Left ventricle myocardium inferior (tissue), 1 donor: ENCODE measurements around the gene ASCC3. TPM values are rescaled to one million over a fixed set of nuclear protein-coding genes. Genes with fewer than 3 reads are reported as not detected.
A peak's percentile ranks its signal among the peaks of the same experiment; 100 is the strongest.

Experiments used
- DNase-seq: peaks from one replicate; pipeline ENCODE4 v3.0.0-alpha.2; 2020
- H3K27ac ChIP-seq: fragments of 200-600 bp; replicated peaks from 2 replicates; pipeline ENCODE4 v1.8.0; 2021
- H3K27me3 ChIP-seq: fragments of 200-600 bp; 2 replicates; pipeline ENCODE4 v1.8.0; 2021; ENCODE audit warnings: low read depth
- H3K36me3 ChIP-seq: fragments of 200-600 bp; 2 replicates; pipeline ENCODE4 v1.8.0; 2021
- H3K4me1 ChIP-seq: fragments of 200-600 bp; 2 replicates; pipeline ENCODE4 v1.8.0; 2021
- H3K4me3 ChIP-seq: fragments of 200-600 bp; 2 replicates; pipeline ENCODE4 v1.8.0; 2021; ENCODE audit warnings: mild to moderate bottlenecking, moderate library complexity
- H3K9me3 ChIP-seq: fragments of 200-600 bp; replicated peaks from 2 replicates; pipeline ENCODE4 v1.8.0; 2021
- intact Hi-C: fragments of 100-400 bp; cut with micrococcal nuclease; formaldehyde crosslinking; loops from one replicate; pipeline ENCODE4 v1.11.0; 2022
- total RNA-seq: library from RNA; stranded (reverse); fragmentation: NEBNext Ultra II Directional; extraction: Animal tissue kit (Norgen Biotek cat#: 25700); gene quantifications from one replicate; pipeline ENCODE4 v1.2.1, GENCODE V29; 2021
- TF ChIP-seq, protein P1 (sequence below): fragments of 200-600 bp; IDR thresholded peaks from 2 replicates; pipeline ENCODE4 v1.8.0; 2021; ENCODE audit warnings: antibody characterized with exemption, mild to moderate bottlenecking, borderline replicate concordance
- donor health status: DM: no; HTN: yes; CAD: no; lungs with severe emphysema.

The ASCC3 gene
- total RNA-seq, 1 donor from 2014 or later = 16.7 TPM

DNA sequence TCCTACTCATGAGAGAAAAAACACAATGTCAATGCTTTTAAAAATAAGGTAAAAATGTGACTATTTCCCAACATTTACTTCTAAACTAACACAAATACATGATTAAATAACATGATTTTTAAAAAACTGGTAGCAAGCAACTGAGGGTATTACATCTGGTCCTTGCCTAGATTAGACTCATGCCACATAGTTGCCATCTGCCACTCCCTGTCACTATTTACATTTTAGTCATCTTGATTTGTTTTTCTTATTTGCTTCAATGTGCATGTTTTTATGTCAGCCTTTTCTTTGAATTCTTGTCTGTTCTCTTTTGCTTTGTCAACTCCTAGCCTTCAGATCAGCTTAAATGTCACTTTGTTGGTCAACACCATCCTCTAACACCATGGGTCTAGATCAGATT, 209.4 kb downstream of the ASCC3 start:
- no peak overlapping the region for H3K4me3 ChIP-seq
- TF ChIP-seq, protein P1, sequence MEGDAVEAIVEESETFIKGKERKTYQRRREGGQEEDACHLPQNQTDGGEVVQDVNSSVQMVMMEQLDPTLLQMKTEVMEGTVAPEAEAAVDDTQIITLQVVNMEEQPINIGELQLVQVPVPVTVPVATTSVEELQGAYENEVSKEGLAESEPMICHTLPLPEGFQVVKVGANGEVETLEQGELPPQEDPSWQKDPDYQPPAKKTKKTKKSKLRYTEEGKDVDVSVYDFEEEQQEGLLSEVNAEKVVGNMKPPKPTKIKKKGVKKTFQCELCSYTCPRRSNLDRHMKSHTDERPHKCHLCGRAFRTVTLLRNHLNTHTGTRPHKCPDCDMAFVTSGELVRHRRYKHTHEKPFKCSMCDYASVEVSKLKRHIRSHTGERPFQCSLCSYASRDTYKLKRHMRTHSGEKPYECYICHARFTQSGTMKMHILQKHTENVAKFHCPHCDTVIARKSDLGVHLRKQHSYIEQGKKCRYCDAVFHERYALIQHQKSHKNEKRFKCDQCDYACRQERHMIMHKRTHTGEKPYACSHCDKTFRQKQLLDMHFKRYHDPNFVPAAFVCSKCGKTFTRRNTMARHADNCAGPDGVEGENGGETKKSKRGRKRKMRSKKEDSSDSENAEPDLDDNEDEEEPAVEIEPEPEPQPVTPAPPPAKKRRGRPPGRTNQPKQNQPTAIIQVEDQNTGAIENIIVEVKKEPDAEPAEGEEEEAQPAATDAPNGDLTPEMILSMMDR = no peak
- no peaks in the 10 kb centered on the region for H3K27me3 ChIP-seq
- peaks cover 11% of the 10 kb centered on the region for H3K36me3 ChIP-seq
- no peak overlapping the region for H3K27ac ChIP-seq
- intact Hi-C loops = no loop called here
- DNase-seq = no peak
- H3K4me1 ChIP-seq = no peaks in the 10 kb centered on the region
- peaks cover 9% of the 10 kb centered on the region for H3K9me3 ChIP-seq

DNA sequence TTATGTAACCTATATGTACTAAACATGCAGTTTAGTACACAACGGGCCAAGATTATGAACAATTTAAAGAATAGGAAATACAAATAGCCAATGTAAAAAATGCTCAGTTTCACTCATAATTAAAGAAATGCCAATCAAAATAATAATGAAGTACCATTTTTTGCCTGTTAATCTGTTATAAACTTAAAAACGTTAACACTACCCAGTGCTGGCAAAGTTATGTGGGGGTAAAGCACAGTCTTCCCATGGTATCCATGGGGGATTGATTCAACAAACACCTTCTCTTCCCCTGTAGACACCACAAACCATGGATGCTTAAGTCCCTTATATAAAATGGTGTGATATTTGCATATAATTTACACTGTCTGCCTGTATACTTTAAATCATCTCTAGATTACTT, 211.1 kb downstream of the ASCC3 start:
- Histone ChIP-seq H3K9me3 (peaks cover 9% of the 10 kb centered on the region), H3K4me3 (no peak overlapping the region), H3K27ac (no peak overlapping the region), H3K27me3 (no peaks in the 10 kb centered on the region), H3K36me3 (peaks cover 11% of the 10 kb centered on the region), H3K4me1 (no peaks in the 10 kb centered on the region)
- TF ChIP-seq, protein P1 = no peak
- no peak for DNase-seq
- intact Hi-C loops = no loop called here

DNA sequence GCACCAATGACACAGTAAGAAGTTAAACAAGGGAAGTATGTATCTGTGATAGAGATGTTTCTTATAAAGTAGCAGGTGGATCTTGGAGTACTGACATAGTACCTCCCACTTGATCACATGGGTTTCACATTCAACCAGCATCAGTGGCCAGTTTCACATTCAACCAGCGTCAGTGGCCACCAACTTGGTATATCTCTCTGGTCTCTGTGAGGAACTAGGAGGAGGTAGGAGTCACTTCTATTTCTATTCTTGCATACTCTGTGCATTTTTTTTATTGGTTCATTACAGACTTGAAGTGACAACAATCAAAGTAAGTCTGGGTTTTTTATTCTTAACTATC, 216.1 kb downstream of the ASCC3 start:
- Histone ChIP-seq H3K36me3 (no peaks in the 10 kb centered on the region), H3K27ac (no peak overlapping the region), H3K4me1 (no peaks in the 10 kb centered on the region), H3K4me3 (no peak overlapping the region), H3K9me3 (peaks cover under 1% of the 10 kb centered on the region), H3K27me3 (no peaks in the 10 kb centered on the region)
- TF ChIP-seq, protein P1 = no peak
- intact Hi-C loops = no loop called here
- DNase-seq = no peak

DNA sequence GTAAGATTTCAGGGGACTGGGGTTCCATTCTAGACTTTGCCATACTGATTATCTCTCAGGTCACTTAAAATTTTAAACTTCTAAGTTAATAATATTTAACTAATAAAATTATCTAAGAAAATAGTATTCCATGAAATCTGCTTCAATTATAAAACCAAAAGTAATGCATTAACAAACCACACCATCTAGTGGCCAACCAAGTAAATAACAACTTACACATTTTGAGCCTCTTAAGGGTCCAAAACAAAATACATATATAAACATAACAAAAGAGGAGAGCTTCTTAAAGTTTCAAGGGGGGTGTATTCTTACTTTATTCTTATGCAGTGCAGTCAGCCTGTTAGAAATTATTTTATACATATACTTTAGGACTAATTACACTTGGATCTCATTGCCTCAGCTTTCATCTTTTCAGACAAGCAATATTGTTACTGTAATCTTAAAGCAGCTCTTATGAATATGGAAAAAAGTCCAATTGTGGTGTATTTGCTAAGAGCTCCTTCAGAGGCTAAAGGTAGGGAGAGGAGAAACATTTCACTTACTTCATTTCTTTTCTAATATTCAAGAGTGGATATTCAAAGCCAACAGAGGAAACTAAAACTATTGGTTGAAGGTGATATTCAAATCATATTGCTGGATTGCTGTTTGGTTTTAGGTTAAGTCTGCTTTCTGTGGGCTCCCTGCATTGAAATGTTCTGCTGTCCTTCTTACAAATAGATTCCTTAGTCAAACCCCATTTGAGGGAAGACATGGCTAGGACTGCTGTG, 216.7 kb downstream of the ASCC3 start:
- TF ChIP-seq, protein P1 = peak; percentile 74
- no peaks in the 10 kb centered on the region for H3K4me1 ChIP-seq
- H3K27me3 ChIP-seq = no peaks in the 10 kb centered on the region
- no peaks in the 10 kb centered on the region for H3K9me3 ChIP-seq
- H3K4me3 ChIP-seq = no peak overlapping the region
- no peak overlapping the region for H3K27ac ChIP-seq
- H3K36me3 ChIP-seq = no peaks in the 10 kb centered on the region
- intact Hi-C loops = no loop called here
- no peak for DNase-seq

DNA sequence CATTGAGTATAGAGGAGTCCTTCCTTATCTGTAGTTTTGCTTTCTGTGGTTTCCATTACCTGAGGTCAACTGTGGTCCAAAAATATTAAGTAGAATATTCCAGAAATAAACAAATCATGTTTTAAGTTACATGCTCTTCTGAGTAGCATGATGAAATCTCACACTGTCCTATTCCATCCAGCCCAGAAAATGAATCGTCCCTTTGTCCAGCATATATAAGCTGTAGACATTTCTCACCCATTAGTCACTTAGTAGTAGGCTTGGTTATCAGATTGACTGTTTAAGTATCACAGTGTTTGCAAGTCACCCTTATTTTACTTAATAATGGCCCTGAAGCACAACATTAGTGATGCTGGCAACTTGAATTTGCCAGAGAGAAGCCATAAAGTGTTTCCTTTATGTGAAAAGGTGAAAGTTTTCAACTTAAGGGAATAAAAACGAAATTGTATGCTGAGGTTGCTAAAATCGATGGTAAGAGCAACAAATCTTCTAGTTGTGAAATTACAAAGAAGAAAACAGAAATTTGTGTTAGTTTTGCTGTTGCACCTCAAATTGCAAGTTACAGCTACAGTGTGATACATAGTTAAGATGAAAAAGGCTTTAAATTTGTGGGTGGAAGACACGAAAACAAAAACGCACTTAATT, 217.8 kb downstream of the ASCC3 start:
- Histone ChIP-seq H3K4me3 (no peak overlapping the region), H3K36me3 (no peaks in the 10 kb centered on the region), H3K4me1 (no peaks in the 10 kb centered on the region), H3K27ac (no peak overlapping the region), H3K9me3 (no peaks in the 10 kb centered on the region), H3K27me3 (no peaks in the 10 kb centered on the region)
- DNase-seq = no peak
- intact Hi-C loops = no loop called here
- TF ChIP-seq, protein P1 = no peak
